HG03378 (cell line): ENCODE measurements around the gene SWI5.
"Not testable (repeated sequence)": the region's sequence is repeated elsewhere in the genome, so short reads cannot be mapped to it uniquely, and the experiment has no call there.

Experiments
- ATAC-seq: cut with Tn5 transposase; IDR thresholded peaks from one replicate; pipeline ENCODE4 v1.9.1; 2021; ENCODE audit warnings: mild to moderate bottlenecking, moderate library complexity; ENCODE audit not compliant: unreplicated experiment

The SWI5 gene

GRCh38 chr9:128276574-128277270 lies 646 bp downstream of the SWI5 start:
- ATAC-seq = no peak

DNA sequence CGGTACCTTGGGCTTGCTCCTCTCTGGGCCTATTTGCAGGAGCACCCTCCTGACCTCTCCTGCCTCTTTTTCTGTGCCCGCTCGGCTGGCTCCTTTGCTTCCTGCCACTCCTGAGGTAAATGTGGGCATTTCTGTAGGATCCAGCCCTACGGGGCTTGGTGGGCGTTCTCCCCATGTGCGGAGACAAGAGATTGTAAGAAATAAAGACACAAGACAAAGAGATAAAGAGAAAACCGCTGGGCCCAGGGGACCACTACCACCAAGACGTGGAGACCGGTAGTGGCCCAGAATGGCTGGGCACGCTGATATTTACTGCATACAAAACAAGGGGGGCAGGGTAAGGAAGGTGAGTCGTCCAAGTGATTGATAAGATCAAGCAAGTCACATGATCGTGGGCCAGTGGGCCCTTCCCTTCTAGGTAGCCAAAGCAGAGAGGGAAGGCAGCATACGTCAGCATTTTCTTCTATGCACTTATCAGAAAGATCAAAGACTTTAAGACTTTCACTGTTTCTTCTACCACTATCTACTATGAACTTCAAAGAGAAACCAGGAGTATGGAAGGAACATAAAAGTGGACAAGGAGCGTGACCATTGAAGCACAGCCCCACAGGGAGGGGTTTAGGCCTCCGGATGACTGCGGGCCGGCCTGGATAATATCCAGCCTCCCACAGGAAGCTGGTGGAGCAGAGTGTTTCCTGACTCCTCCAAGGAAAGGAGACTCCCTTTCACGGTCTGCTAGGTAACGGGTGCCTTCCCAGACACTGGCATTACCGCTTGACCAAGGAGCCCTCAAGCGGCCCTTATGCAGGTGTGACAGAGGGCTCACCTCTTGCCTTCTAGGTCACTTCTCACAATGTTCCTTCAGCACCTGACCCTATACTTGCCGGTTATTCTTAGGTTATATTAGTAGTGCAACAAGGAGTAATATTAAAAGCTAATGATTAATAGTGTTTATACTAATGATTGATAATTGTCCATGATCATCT lies 3.3 kb downstream of the SWI5 start:
- not testable (repeated sequence) for ATAC-seq

- ATAC-seq = no peak
Measured at GRCh38 chr9:128280084-128280622, 4.1 kb downstream of the SWI5 start.

DNA sequence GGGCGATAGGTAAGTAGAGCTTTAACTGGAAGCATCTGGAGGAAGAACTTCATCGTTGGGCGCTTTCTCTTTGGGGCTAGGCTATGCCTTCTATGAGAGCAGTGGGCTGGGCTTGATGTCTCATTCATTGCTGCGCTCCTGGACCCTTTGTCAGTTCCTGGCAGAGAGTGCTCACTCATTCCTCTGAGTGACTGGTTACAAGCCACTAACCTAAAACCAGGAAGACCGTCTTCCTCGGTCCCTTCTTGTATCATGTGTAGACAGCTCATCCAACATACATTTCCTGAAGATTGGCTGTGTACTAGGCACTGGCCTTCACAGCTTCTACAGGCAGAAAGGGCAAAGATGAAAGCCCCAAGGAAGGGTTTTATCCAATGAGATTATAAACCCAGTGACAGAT lies 6.4 kb downstream of the SWI5 start:
- no peak for ATAC-seq

GRCh38 chr9:128285033-128285784 lies 9.1 kb downstream of the SWI5 start:
- no peak for ATAC-seq

DNA sequence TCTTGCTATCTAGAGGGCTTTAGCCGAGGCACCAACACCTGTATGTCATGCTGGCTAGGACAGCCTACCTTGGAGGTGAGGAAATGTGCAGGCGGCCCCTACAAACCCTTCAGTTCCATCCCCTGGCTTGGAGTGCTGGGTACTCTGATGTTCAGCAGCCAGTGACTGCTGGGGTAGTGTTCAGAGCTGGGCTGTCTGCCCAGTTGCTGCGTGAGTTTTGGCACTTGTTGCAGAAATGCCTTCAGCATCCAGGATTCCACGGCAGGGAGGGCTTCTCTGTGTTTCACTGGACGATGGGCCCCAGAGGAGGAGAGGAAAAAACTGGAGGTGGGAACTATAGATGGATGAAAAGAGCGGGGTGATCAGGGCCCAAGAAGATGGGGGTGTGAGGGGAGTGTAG lies 10.4 kb downstream of the SWI5 start:
- no peak for ATAC-seq

DNA sequence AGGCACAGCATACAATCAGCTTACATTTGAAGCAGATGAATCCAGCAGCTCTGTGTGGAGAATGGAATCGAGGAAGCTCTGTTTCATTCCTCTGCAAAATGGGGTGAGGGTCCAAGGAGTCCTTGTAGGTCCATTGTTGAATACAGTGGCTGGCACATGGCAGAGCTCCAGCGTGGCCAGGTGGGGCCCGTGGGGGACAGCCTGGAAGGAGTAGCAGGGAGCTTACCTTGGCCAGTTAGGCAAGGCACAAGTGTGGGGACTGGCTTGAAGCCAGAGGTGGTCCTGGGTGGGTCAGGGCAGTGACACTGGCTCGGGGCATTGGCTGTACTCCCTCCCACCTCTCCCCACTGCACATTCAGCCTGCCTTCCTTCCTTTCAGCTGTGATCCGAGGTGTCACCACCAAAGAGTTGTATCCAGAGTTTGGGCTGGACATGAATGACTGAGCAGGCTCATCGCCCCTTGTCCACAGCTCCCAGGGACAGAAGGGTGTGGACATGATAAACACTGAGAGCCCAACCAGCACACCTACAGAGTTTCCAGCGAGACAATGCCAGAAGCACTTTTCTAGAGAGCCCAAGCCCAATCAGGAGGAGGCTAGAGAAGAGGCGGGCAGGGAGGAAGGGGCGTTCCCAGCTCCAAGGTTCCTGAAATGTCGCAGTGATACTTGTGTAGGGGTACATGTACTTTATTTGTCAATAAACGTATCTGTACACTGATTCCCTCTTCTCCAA lies 12.4 kb downstream of the SWI5 start:
- no peak for ATAC-seq

GRCh38 chr9:128292009-128292408 lies 15.9 kb downstream of the SWI5 start:
- no peak for ATAC-seq

DNA sequence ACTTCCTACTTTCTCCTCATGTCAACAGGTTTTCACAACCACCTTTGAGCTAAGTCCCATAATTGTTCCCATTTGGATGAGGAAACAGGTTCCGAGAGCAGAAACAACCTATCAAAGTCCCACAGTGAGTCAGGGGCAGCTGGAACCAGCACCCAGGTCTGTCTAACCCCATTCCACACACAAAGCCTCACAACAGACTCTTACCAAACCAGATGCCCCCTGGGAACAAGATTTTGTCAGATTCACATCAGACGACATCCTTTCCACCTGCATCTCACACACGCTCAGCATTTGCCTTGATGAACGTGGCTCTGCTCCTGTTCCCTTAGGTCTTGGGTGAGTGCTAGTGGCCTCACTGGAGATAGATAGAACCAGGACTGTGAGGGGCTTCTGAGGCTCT lies 17.0 kb downstream of the SWI5 start:
- ATAC-seq = no peak

- ATAC-seq = no peak
Measured at GRCh38 chr9:128294142-128294541, 18.1 kb downstream of the SWI5 start.

DNA sequence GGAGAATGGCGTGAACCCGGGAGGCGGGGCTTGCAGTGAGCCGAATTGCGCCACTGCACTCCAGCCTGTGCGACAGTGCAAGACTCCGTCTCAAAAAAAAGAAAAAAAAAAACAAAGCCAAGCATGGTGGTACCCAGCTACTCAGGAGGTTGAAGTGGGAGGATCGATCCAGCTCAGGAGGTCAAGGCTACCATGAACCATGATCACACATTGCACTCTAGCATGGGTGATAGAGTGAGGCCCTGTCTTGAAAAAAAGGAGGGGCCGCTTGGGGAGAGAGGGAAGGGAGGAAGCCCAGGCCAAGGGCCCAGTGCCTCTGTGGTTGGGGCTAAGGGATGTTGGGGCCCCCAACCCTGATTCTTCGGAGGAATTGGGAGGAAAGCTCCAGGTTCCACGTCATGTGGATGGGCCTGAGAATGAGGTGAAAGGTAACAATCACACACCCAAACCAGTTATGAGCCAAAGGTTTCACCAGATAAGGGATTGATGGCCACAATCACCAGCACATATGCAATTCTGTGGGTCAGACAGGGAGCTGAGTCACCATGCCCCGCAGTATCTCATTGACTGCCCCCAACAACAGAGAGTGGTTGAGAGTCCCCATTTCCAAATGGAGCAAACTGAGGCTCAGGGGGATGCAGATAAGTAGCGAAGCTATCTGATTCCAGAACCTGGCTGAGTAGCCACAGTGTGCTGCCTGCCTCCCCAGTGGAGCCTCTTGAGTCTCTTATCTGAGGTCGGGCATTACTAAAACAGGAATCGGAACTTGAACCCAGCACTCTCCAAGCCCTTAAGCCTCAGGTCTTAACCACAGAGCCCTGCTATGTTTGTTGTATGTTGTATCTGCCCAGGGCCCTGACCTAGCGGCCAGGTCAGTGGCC lies 20.5 kb downstream of the SWI5 start:
- ATAC-seq = no peak

DNA sequence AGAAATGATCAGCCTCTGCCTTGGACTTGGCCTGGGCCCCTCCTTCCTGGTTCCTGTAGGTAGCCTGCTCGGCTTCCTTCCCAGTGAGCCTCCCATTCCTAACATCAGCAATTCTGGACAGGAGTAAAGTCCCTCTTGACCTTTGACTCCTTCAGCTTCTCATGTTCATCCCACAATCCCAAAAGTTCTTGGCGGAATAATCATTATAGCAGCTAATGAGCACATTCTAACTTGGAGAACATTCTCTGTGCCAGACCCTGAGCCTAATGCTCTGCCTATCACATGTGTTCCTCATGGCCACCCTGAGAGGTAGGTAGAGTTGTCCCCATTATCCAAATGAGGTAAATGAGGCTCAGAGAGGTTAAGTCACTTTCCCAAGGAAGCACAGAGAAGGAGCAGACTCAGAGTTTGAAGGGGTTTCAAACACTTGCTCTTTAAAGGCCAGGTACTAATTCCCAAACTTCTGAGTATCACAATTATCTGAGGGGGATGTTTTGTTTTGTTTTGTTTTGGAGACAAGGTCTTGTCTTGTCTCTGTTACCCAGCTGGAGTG lies 21.2 kb downstream of the SWI5 start:
- ATAC-seq = no peak

DNA sequence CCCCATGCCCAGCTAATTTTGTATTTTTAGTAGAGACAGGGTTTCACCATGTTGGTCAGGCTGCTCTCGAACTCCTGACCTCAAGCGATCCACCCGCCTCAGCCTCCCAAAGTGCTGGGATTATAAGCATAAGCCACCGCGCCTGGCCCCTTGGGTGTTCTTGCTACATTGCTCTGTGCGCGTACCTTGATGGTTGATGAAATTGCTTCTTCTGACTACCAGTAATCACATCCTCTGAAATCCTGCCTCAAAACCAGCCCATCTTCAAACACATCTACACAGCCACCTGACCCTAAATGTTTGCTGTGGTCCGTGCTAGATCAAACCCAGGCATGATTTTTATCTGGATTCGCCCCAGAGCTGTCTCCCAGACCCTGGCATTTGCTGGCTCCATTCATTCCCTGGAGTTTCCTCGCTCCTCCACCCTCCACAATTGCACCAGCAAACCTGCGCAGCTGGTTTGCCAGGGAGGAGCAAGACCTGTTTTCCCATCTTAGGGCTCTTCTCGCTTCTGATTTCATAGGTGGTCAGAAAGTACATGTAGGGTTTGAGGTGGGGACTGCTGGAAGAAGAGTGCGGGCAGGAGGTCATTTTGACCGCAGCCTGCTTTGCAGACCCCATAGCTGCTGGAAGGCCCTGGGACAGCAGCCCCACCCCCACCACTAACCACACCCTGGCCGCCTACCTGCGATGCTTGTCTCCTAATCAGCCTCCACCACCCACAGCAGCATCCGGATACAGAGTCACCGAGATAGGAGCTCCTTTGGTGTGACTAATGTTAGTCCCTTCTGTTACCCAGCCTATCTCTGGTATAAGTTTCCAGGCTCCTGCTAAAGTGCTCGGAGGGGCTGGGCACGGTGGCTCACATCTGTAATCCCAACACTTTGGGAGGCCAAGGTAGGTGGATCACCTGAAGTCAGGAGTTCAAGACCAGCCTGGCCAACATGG lies 22.7 kb downstream of the SWI5 start:
- ATAC-seq = no peak

- no peak for ATAC-seq
Measured at GRCh38 chr9:128304136-128304970, 28.3 kb downstream of the SWI5 start.

- ATAC-seq = no peak
Measured at GRCh38 chr9:128304971-128305288, 28.9 kb downstream of the SWI5 start.

- no peak for ATAC-seq
Measured at GRCh38 chr9:128309551-128309950, 33.5 kb downstream of the SWI5 start.

- ATAC-seq = no peak
Measured at GRCh38 chr9:128310461-128310860, 34.4 kb downstream of the SWI5 start.
